Measurements from ENCODE around the gene TESK2.
"Not testable (repeated sequence)": the region's sequence is repeated elsewhere in the genome, so short reads cannot be mapped to it uniquely, and the experiment has no call there.

TESK2 gene

DNA sequence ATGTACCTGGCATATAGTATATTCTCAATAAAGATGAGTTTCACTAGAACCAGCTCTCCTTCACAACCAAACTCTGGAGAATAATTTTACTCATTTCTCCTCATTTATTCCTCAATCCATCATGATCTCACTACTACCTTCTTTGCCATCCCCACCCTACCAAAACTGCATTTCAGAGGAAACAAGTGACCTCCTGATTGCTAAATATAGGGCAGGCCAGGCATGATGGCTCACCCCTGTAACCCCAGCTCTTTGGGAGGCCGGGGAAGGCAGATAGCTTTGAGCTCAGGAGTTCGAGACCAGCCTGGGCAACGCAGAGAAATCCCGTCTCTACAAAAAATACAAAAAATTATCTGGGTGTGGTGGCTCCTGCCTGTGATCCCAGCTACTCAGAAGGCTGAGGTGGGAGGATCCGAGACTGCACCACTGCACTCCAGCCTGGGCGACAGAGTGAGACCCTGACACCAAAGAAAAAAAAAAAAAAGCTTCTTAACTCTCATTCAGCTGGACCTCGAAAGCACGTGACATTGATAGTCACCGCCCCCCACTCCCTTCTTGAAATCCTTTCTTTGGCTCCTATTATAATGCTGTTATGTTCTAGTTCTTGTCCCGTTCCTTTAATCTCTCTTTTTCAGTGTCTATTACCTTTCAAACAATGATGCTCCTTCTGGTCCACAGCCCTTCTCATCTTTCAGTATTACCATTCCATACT lies 2.1 kb downstream of the TESK2 start:
- peaks cover 8% of the 10 kb centered on the region for H3K4me1 ChIP-seq (ENCODE audit: control insufficient read depth, insufficient read depth, low read length)
- H3K27me3 ChIP-seq (replicated peaks; ENCODE audit: control insufficient read depth, insufficient read depth, low read length) = no peaks in the 10 kb centered on the region
- no peak overlapping the region for H3K4me3 ChIP-seq (ENCODE audit: low read length)
- H3K9me3 ChIP-seq (ENCODE audit: control insufficient read depth, low read length) = no peaks in the 10 kb centered on the region
- no peak for DNase-seq (ENCODE audit: low read depth)
- H3K9ac ChIP-seq (ENCODE audit: low read length) = no peak overlapping the region
- H3K36me3 ChIP-seq (ENCODE audit: control insufficient read depth, insufficient read depth, low read length, severe bottlenecking) = no peaks in the 10 kb centered on the region

DNA sequence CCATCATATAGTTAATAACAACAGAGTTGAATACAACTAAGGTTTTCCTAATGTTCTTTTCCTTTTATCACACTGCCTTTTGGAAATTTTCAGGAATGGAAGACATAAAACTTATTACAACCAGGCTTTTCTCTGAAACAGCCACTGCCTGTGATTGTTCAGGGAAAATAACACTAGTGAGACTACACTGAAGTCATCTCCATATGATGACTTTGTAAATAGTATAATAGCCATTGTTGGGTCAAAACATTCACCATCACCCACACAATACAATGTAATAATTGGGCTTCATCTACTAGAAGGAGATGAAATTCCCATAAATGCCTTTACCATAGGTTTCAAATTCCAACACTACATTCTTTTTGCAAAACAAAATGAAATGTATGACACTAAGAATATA lies 5.0 kb downstream of the TESK2 start:
- DNase-seq (ENCODE audit: low read depth) = no peak
- H3K27me3 ChIP-seq (replicated peaks; ENCODE audit: control insufficient read depth, insufficient read depth, low read length) = no peaks in the 10 kb centered on the region
- H3K9ac ChIP-seq (ENCODE audit: low read length) = no peak overlapping the region
- H3K9me3 ChIP-seq (ENCODE audit: control insufficient read depth, low read length) = no peaks in the 10 kb centered on the region
- H3K4me1 ChIP-seq (ENCODE audit: control insufficient read depth, insufficient read depth, low read length) = peaks cover 4% of the 10 kb centered on the region
- H3K4me3 ChIP-seq (ENCODE audit: low read length) = no peak overlapping the region
- H3K36me3 ChIP-seq (ENCODE audit: control insufficient read depth, insufficient read depth, low read length, severe bottlenecking) = no peaks in the 10 kb centered on the region

DNA sequence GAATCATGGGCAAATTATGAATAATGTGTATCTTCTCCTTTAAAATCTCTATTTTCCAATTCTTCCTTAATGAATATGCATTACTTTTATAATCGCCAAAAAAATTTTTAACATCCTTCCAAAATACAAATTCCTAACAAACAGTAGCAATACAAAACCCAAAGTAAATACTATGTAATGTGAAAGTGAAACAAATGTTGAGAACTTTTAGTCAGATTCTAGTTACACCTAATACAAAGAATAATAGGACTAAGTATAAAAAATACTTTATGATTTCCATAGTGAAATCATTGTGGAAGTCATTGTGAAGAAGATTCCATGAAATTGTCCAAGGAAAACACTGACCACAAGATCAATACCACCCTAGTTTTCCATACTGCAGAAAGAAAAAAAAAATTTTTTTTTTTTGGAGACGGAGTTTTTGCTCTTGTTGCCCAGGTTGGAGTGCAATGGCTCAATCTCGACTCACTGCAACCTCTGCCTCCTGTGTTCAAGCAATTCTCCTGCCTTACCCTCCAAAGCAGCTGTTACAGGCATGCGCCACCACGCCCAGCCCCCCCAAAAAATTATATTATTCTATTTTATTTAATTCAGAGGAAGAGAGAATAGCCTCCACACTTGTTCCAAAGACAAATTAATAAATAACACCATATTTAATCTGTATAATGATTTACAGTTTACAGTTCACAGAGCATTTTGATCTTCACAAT lies 11.8 kb downstream of the TESK2 start:
- no peak overlapping the region for H3K4me3 ChIP-seq (ENCODE audit: low read length)
- no peaks in the 10 kb centered on the region for H3K4me1 ChIP-seq (ENCODE audit: control insufficient read depth, insufficient read depth, low read length)
- no peaks in the 10 kb centered on the region for H3K27me3 ChIP-seq (replicated peaks; ENCODE audit: control insufficient read depth, insufficient read depth, low read length)
- H3K36me3 ChIP-seq (ENCODE audit: control insufficient read depth, insufficient read depth, low read length, severe bottlenecking) = no peaks in the 10 kb centered on the region
- no peak overlapping the region for H3K9ac ChIP-seq (ENCODE audit: low read length)
- DNase-seq (ENCODE audit: low read depth) = no peak
- no peaks in the 10 kb centered on the region for H3K9me3 ChIP-seq (ENCODE audit: control insufficient read depth, low read length)

DNA sequence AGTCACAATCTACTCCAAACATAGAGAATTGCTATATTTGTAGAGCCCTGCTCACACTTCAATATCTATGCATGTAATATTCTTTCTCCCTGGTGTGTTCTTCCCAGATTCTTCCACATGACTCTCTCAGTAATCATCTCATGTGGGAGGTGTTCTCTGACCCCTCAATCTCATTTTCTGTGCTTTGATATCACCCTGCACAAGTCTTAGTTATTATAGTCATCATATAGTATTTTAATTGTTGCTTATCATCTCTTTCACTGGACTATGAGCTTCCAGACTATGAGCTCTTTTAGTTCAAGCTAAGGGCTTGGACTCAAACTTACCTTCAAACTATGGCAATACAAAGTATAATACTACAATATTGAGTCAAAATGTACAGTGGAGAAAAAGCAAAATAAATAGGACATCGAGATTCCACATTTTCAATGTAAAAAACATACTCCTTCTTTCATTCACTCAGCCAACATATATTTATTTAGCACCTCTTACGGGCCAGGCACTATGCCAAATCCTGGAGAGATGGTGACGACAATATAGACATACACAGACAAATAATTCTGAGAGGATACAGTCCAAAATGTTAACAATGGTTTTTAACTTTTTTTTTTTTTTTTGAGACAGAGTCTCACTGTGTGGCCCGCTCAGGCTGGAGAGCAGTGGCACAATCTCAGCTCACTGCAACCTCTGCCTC lies 12.7 kb downstream of the TESK2 start:
- Histone ChIP-seq H3K4me3 (ENCODE audit: low read length) (no peak overlapping the region), H3K9ac (ENCODE audit: low read length) (no peak overlapping the region), H3K36me3 (ENCODE audit: control insufficient read depth, insufficient read depth, low read length, severe bottlenecking) (no peaks in the 10 kb centered on the region), H3K9me3 (ENCODE audit: control insufficient read depth, low read length) (no peaks in the 10 kb centered on the region), H3K27me3 (replicated peaks; ENCODE audit: control insufficient read depth, insufficient read depth, low read length) (no peaks in the 10 kb centered on the region), H3K4me1 (ENCODE audit: control insufficient read depth, insufficient read depth, low read length) (no peaks in the 10 kb centered on the region)
- DNase-seq (ENCODE audit: low read depth) = no peak

DNA sequence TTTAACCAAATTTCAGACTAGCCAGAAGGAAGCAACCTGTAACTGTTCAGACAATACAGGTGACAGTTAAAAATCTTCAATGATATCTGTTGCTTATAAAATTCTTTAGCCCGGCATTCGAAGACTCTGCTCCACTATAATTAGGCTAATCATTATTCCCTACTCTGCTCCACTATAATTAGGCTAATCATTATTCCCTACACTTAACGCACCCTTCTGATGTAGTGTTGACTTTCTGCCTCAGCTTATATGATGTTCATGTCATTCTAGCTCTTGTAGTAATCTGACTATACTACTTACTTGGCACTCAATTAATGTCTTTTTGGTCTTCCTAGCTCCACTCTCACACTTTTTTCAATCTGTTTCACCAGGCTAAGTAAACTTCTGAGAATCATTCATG lies 13.3 kb downstream of the TESK2 start:
- Histone ChIP-seq H3K9me3 (ENCODE audit: control insufficient read depth, low read length) (no peaks in the 10 kb centered on the region), H3K4me3 (ENCODE audit: low read length) (no peak overlapping the region), H3K27me3 (replicated peaks; ENCODE audit: control insufficient read depth, insufficient read depth, low read length) (no peaks in the 10 kb centered on the region), H3K36me3 (ENCODE audit: control insufficient read depth, insufficient read depth, low read length, severe bottlenecking) (no peaks in the 10 kb centered on the region), H3K9ac (ENCODE audit: low read length) (no peak overlapping the region), H3K4me1 (ENCODE audit: control insufficient read depth, insufficient read depth, low read length) (no peaks in the 10 kb centered on the region)
- DNase-seq (ENCODE audit: low read depth) = no peak

DNA sequence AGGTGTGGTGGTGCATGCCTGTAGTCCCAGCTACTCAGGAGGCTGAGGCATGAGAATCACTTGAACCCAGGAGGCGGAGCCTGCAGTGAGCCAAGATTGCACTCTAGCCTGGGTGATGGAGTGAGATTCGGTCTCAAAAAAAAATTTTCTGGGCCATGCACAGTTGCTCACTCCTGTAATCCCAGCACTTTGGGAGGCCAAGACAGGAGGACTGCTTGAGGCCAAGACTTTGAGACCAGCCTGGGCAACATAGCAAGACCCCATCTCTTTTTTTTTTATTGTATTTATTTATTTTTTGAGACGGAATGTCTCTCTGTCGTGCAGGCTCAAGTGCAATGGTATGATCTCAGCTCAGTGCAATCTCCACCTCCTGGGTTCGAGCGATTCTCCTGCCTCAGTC lies 16.8 kb downstream of the TESK2 start:
- not testable (repeated sequence) for H3K9me3 ChIP-seq (ENCODE audit: control insufficient read depth, low read length); H3K9ac ChIP-seq (ENCODE audit: low read length); DNase-seq (ENCODE audit: low read depth); H3K4me3 ChIP-seq (ENCODE audit: low read length); H3K27me3 ChIP-seq (replicated peaks; ENCODE audit: control insufficient read depth, insufficient read depth, low read length); H3K36me3 ChIP-seq (ENCODE audit: control insufficient read depth, insufficient read depth, low read length, severe bottlenecking); H3K4me1 ChIP-seq (ENCODE audit: control insufficient read depth, insufficient read depth, low read length)

DNA sequence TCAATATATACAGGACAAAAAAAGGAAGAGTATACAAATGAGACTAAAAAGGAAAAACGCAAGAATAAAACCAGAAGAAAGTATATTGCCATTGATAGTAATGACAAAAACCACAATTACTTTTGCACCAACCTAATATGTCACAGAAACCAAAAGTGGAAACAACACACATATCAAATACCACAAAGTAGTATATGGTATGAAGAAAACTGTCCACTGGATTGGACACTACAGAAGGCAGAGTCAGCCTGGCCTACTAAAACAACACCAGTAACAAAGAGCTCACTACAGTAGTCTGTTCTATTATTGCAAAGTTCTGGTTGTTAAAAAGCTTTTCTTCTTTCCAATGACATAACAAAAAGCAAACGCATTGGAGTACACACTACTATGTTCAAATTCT lies 17.7 kb downstream of the TESK2 start:
- Histone ChIP-seq H3K9me3 (ENCODE audit: control insufficient read depth, low read length) (no peaks in the 10 kb centered on the region), H3K4me1 (ENCODE audit: control insufficient read depth, insufficient read depth, low read length) (no peaks in the 10 kb centered on the region), H3K4me3 (ENCODE audit: low read length) (no peak overlapping the region), H3K36me3 (ENCODE audit: control insufficient read depth, insufficient read depth, low read length, severe bottlenecking) (no peaks in the 10 kb centered on the region), H3K27me3 (replicated peaks; ENCODE audit: control insufficient read depth, insufficient read depth, low read length) (no peaks in the 10 kb centered on the region), H3K9ac (ENCODE audit: low read length) (no peak overlapping the region)
- no peak for DNase-seq (ENCODE audit: low read depth)

DNA sequence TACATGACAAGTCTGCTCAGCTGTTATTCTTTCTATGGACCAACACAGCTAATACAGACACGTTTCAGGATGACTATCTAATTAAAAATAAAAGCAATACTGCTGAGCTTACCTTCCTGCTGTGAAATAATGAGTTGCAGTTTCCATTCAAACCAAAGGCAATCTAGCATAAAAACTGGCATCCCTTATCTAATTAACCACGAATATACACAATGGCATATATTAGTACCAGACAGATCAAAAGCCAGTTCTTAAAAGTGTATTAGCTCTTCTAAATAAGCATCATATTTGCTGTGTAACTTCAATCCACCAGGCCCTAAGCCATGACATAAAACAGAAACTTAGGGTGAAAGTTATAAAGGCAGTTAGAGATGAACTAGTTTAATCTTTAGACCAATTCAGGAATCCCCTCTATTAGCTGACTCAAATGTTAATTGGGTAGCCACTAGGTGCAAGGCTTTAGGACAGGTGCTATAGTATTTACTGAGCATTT lies 20.6 kb downstream of the TESK2 start:
- no peak for DNase-seq (ENCODE audit: low read depth)
- no peaks in the 10 kb centered on the region for H3K9me3 ChIP-seq (ENCODE audit: control insufficient read depth, low read length)
- H3K9ac ChIP-seq (ENCODE audit: low read length) = no peak overlapping the region
- no peaks in the 10 kb centered on the region for H3K27me3 ChIP-seq (replicated peaks; ENCODE audit: control insufficient read depth, insufficient read depth, low read length)
- no peak overlapping the region for H3K4me3 ChIP-seq (ENCODE audit: low read length)
- no peaks in the 10 kb centered on the region for H3K36me3 ChIP-seq (ENCODE audit: control insufficient read depth, insufficient read depth, low read length, severe bottlenecking)
- H3K4me1 ChIP-seq (ENCODE audit: control insufficient read depth, insufficient read depth, low read length) = no peaks in the 10 kb centered on the region

DNA sequence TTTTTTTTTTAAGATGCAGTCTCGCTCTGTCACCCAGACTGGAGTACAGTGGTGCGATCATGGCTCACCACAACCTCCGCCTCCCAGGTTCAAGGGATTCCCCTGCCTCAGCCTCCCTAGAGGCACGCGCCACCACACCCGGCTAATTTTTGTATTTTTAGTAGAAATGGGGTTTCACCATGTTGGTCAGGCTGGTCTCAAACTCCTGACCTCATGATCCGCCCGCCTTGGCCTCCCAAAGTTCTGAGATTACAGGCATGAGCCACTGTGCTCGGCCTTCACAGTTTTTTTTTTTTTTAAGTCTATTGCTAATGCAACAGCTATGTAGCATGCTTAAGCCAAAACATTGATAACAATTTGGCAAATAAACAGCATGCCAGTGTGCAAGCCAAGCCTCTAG lies 23.6 kb downstream of the TESK2 start:
- not testable (repeated sequence) for H3K27me3 ChIP-seq (replicated peaks; ENCODE audit: control insufficient read depth, insufficient read depth, low read length); H3K9me3 ChIP-seq (ENCODE audit: control insufficient read depth, low read length); DNase-seq (ENCODE audit: low read depth); H3K9ac ChIP-seq (ENCODE audit: low read length); H3K4me1 ChIP-seq (ENCODE audit: control insufficient read depth, insufficient read depth, low read length); H3K36me3 ChIP-seq (ENCODE audit: control insufficient read depth, insufficient read depth, low read length, severe bottlenecking); H3K4me3 ChIP-seq (ENCODE audit: low read length)

DNA sequence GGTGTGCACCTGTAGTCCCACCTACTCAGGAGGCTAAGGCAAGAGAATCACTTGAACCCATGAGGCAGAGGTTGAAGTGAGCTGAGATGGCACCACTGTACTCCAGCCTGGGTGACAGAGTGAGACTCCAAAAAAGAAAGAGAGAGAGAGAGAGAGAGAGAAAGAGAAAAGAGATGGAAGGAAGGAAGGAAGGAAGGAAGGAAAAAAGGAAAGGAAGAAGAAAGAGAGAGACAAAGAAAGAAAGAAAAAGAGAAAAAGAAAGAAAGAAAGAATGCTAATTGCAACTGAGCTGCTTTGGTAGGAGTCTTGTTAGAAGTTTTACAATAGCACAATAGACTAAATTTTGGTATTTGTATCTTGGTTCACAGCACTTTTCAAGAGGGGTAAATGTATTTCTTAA lies 25.7 kb downstream of the TESK2 start:
- Histone ChIP-seq H3K36me3 (ENCODE audit: control insufficient read depth, insufficient read depth, low read length, severe bottlenecking) (no peaks in the 10 kb centered on the region), H3K9me3 (ENCODE audit: control insufficient read depth, low read length) (no peaks in the 10 kb centered on the region), H3K4me3 (ENCODE audit: low read length) (no peak overlapping the region), H3K4me1 (ENCODE audit: control insufficient read depth, insufficient read depth, low read length) (no peaks in the 10 kb centered on the region), H3K27me3 (replicated peaks; ENCODE audit: control insufficient read depth, insufficient read depth, low read length) (no peaks in the 10 kb centered on the region), H3K9ac (ENCODE audit: low read length) (no peak overlapping the region)
- DNase-seq (ENCODE audit: low read depth) = no peak

DNA sequence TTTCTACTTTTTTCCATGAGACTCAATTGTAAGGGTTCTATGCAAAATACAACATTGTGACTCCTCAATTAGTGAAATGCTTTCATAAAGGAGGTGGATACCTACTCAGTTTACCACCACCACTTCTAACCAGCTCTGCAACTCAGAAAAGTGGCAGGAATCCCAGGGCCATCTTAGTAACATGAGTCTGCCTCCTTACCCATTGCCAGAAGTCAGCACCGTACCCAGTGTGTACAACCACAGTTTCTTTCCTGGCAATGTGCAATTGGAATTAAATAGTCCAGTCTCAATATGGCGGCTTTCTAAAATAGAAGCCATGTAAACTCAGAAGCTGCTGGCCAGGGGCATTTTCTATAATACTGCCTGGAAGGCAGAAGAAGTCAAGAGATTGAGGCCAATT lies 32.1 kb downstream of the TESK2 start:
- Histone ChIP-seq H3K27me3 (replicated peaks; ENCODE audit: control insufficient read depth, insufficient read depth, low read length) (no peaks in the 10 kb centered on the region), H3K36me3 (ENCODE audit: control insufficient read depth, insufficient read depth, low read length, severe bottlenecking) (no peaks in the 10 kb centered on the region), H3K4me3 (ENCODE audit: low read length) (no peak overlapping the region), H3K9me3 (ENCODE audit: control insufficient read depth, low read length) (no peaks in the 10 kb centered on the region), H3K9ac (ENCODE audit: low read length) (no peak overlapping the region), H3K4me1 (ENCODE audit: control insufficient read depth, insufficient read depth, low read length) (no peaks in the 10 kb centered on the region)
- DNase-seq (ENCODE audit: low read depth) = no peak
